Measurements from ENCODE around the gene GGTLC1. TPM values are rescaled to one million over a fixed set of nuclear protein-coding genes. Genes with fewer than 3 reads are reported as not detected.
"Not testable (repeated sequence)": the region's sequence is repeated elsewhere in the genome, so short reads cannot be mapped to it uniquely, and the experiment has no call there.

GGTLC1 gene
- polyA plus RNA-seq, 1 donor, result not detected

GRCh38 chr20:23994001-23994633 lies 5.5 kb upstream of the GGTLC1 start:
- DNase-seq, result not testable (repeated sequence)

- DNase-seq, result not testable (repeated sequence)
Measured at GRCh38 chr20:23993440-23993839, 4.9 kb upstream of the GGTLC1 start.

GRCh38 chr20:23990296-23990695 lies 1.7 kb upstream of the GGTLC1 start:
- DNase-seq, result not testable (repeated sequence)

- DNase-seq, result not testable (repeated sequence)
Measured at GRCh38 chr20:23988966-23989365, 387 bp upstream of the GGTLC1 start.

GRCh38 chr20:23986716-23987115 lies 1.9 kb downstream of the GGTLC1 start:
- DNase-seq, result not testable (repeated sequence)

GRCh38 chr20:23986310-23986709 lies 2.3 kb downstream of the GGTLC1 start:
- not testable (repeated sequence) for DNase-seq

GRCh38 chr20:23985790-23986225 lies 2.8 kb downstream of the GGTLC1 start:
- DNase-seq, result not testable (repeated sequence)

- DNase-seq, result not testable (repeated sequence)
Measured at GRCh38 chr20:23985066-23985789, 3.4 kb downstream of the GGTLC1 start.

- not testable (repeated sequence) for DNase-seq
Measured at GRCh38 chr20:23984476-23985023, 4.0 kb downstream of the GGTLC1 start.

- not testable (repeated sequence) for DNase-seq
Measured at GRCh38 chr20:23982112-23983018, 6.2 kb downstream of the GGTLC1 start.

- DNase-seq, result not testable (repeated sequence)
Measured at GRCh38 chr20:23981526-23981925, 7.1 kb downstream of the GGTLC1 start.

GRCh38 chr20:23981014-23981413 lies 7.6 kb downstream of the GGTLC1 start:
- DNase-seq, result peak; percentile 65

- not testable (repeated sequence) for DNase-seq
Measured at GRCh38 chr20:23979899-23980811, 8.4 kb downstream of the GGTLC1 start.

- not testable (repeated sequence) for DNase-seq
Measured at GRCh38 chr20:23979380-23979779, 9.2 kb downstream of the GGTLC1 start.

GRCh38 chr20:23978457-23978856 lies 10.1 kb downstream of the GGTLC1 start:
- DNase-seq, result not testable (repeated sequence)

- no peak for DNase-seq
Measured at GRCh38 chr20:23974966-23975365, 13.6 kb downstream of the GGTLC1 start.

GRCh38 chr20:23971310-23971709 lies 17.3 kb downstream of the GGTLC1 start:
- DNase-seq, result no peak

- no peak for DNase-seq
Measured at GRCh38 chr20:23970049-23970448, 18.5 kb downstream of the GGTLC1 start.

- no peak for DNase-seq
Measured at GRCh38 chr20:23967616-23967979, 21.0 kb downstream of the GGTLC1 start.

GRCh38 chr20:23966927-23967615 lies 21.5 kb downstream of the GGTLC1 start:
- DNase-seq, result no peak

Measured in left kidney (tissue), 2 donors.